Adrenal gland (tissue), 5 donors: ENCODE measurements around the gene MDM4.

Source experiments
- POLR2A ChIP-seq, 2 donors: fragments of 450-650 bp; IDR thresholded peaks; one replicate each; pipeline ENCODE4 v1.6.1; 2017; ENCODE audit warnings: antibody characterized with exemption in 2 of 2, mild to moderate bottlenecking in 2 of 2, moderate library complexity in 1 of 2
- TF ChIP-seq, protein P1 (sequence below), 6 experiments: fragments of 450-650 bp in 4 of 6; fragments of 200-600 bp in 2 of 6; sonication (generic) in 1 of 6; IDR thresholded peaks; 1 replicate in 5 of 6; 2 replicates in 1 of 6; pipeline versions ENCODE4 v1.5.1 to v1.8.0; 2016 to 2021; ENCODE audit warnings: antibody characterized with exemption in 6 of 6, mild to moderate bottlenecking in 2 of 6, moderate library complexity in 1 of 6
- donor health status: DM: no; HTN: no; CAD: no.

DNA sequence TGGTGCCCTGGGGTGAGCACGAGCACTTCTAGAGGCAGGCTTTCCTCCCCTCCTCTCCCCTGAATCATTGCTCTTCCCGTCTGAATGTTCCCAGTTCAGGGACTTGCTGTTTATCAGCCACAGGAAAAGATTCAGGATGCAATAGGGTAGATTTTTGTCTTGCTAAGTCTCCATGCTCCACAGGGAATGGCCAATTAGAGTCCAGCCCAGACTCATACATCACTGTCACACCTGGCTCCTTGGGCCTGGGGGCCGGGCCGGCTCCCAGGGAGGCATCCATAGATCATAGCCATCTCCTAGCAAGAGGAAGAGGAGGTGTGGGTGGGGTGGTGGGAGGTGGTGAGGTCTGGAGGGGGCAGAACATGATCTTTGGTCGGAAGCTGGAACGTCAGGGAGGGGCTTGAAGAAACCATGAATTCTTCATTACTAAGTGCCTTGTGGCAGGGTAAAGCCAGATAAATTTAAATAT, 85.9 kb downstream of the MDM4 start:
- TF ChIP-seq, protein P1, sequence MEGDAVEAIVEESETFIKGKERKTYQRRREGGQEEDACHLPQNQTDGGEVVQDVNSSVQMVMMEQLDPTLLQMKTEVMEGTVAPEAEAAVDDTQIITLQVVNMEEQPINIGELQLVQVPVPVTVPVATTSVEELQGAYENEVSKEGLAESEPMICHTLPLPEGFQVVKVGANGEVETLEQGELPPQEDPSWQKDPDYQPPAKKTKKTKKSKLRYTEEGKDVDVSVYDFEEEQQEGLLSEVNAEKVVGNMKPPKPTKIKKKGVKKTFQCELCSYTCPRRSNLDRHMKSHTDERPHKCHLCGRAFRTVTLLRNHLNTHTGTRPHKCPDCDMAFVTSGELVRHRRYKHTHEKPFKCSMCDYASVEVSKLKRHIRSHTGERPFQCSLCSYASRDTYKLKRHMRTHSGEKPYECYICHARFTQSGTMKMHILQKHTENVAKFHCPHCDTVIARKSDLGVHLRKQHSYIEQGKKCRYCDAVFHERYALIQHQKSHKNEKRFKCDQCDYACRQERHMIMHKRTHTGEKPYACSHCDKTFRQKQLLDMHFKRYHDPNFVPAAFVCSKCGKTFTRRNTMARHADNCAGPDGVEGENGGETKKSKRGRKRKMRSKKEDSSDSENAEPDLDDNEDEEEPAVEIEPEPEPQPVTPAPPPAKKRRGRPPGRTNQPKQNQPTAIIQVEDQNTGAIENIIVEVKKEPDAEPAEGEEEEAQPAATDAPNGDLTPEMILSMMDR (IDR thresholded peaks at IDR 0.05) = no peak
- no peak for TF ChIP-seq POLR2A (IDR thresholded peaks at IDR 0.05)
